Measurements from ENCODE around the gene SCMH1.
"Not testable (repeated sequence)": the region's sequence is repeated elsewhere in the genome, so short reads cannot be mapped to it uniquely, and the experiment has no call there.

The SCMH1 gene

DNA sequence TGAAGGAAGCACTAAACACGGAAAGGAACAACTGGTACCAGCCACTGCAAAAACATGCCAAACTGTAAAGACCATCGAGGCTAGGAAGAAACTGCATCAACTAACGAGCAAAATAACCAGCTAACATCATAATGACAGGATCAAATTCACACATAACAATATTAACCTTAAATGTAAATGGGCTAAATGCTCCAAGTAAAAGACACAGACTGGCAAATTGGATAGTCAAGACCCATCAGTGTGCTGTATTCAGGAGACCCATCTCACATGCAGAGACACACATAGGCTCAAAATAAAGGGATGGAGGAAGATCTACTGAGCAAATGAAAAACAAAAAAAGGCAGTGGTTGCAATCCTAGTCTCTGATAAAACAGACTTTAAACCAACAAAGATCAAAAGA, 63.9 kb downstream of the SCMH1 start:
- not testable (repeated sequence) for H3K36me3 ChIP-seq (ENCODE audit: control insufficient read depth, insufficient read depth, low read length); H3K4me3 ChIP-seq (ENCODE audit: insufficient read depth, low read depth, low read length, poor library complexity, severe bottlenecking); H3K9me3 ChIP-seq (ENCODE audit: control insufficient read depth, low read length); DNase-seq; H3K27me3 ChIP-seq (replicated peaks; ENCODE audit: control insufficient read depth, insufficient read depth, low read length, poor library complexity, severe bottlenecking); H3K27ac ChIP-seq (ENCODE audit: insufficient read depth, low read length, poor library complexity, severe bottlenecking); H3K4me1 ChIP-seq (ENCODE audit: control insufficient read depth, insufficient read depth, low read length, poor library complexity, severe bottlenecking)

- Histone ChIP-seq H3K27ac (ENCODE audit: insufficient read depth, low read length, poor library complexity, severe bottlenecking) (no peak overlapping the region), H3K27me3 (replicated peaks; ENCODE audit: control insufficient read depth, insufficient read depth, low read length, poor library complexity, severe bottlenecking) (no peaks in the 10 kb centered on the region), H3K9me3 (ENCODE audit: control insufficient read depth, low read length) (no peaks in the 10 kb centered on the region), H3K4me1 (ENCODE audit: control insufficient read depth, insufficient read depth, low read length, poor library complexity, severe bottlenecking) (no peaks in the 10 kb centered on the region), H3K4me3 (ENCODE audit: insufficient read depth, low read depth, low read length, poor library complexity, severe bottlenecking) (no peak overlapping the region), H3K36me3 (ENCODE audit: control insufficient read depth, insufficient read depth, low read length) (no peaks in the 10 kb centered on the region)
- DNase-seq: no peak
Measured at GRCh38 chr1:41175546-41175945, 66.6 kb downstream of the SCMH1 start.

DNA sequence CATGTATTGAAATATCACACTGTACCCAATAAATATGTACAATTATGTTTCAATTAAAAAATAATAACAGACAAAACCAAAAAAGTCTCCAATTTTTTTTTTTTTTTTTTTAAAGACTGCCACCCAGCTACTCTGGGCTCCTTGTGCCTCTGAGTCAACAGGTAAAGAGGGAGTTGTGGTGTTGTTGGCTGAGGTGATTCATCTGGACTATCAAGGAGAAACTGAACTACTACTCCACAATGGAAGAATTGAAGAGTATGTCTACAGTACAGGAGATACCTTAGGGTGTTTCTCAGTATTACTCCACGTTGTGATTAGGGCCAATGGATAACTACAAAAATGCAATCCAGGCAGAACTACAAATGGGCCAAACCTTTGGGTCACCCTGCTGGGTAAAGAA, 67.9 kb downstream of the SCMH1 start:
- H3K27ac ChIP-seq (ENCODE audit: insufficient read depth, low read length, poor library complexity, severe bottlenecking): no peak overlapping the region
- no peak for DNase-seq
- no peaks in the 10 kb centered on the region for H3K9me3 ChIP-seq (ENCODE audit: control insufficient read depth, low read length)
- no peaks in the 10 kb centered on the region for H3K27me3 ChIP-seq (replicated peaks; ENCODE audit: control insufficient read depth, insufficient read depth, low read length, poor library complexity, severe bottlenecking)
- no peaks in the 10 kb centered on the region for H3K36me3 ChIP-seq (ENCODE audit: control insufficient read depth, insufficient read depth, low read length)
- H3K4me3 ChIP-seq (ENCODE audit: insufficient read depth, low read depth, low read length, poor library complexity, severe bottlenecking): no peak overlapping the region
- H3K4me1 ChIP-seq (ENCODE audit: control insufficient read depth, insufficient read depth, low read length, poor library complexity, severe bottlenecking): no peaks in the 10 kb centered on the region

DNA sequence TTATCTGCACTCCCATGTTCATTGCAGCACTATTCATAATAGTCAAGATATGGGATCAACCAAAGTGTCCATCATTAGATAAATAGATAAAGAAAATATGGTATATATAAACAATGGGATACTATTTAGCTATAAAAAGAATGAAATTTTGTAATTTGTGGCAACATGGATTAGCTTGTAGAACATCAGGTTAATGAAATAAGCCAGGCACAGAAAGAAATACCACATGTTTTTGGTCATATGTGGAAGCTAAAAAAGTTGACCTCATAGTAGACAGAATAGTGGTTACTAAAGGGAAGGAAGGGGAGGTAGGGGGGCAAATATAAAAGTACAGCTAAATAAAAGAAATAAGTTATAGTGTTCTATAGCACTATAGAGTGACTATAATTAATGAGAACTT, 68.5 kb downstream of the SCMH1 start:
- no peaks in the 10 kb centered on the region for H3K4me1 ChIP-seq (ENCODE audit: control insufficient read depth, insufficient read depth, low read length, poor library complexity, severe bottlenecking)
- no peaks in the 10 kb centered on the region for H3K36me3 ChIP-seq (ENCODE audit: control insufficient read depth, insufficient read depth, low read length)
- no peak overlapping the region for H3K27ac ChIP-seq (ENCODE audit: insufficient read depth, low read length, poor library complexity, severe bottlenecking)
- no peak overlapping the region for H3K4me3 ChIP-seq (ENCODE audit: insufficient read depth, low read depth, low read length, poor library complexity, severe bottlenecking)
- no peak for DNase-seq
- no peaks in the 10 kb centered on the region for H3K27me3 ChIP-seq (replicated peaks; ENCODE audit: control insufficient read depth, insufficient read depth, low read length, poor library complexity, severe bottlenecking)
- H3K9me3 ChIP-seq (ENCODE audit: control insufficient read depth, low read length): no peaks in the 10 kb centered on the region

DNA sequence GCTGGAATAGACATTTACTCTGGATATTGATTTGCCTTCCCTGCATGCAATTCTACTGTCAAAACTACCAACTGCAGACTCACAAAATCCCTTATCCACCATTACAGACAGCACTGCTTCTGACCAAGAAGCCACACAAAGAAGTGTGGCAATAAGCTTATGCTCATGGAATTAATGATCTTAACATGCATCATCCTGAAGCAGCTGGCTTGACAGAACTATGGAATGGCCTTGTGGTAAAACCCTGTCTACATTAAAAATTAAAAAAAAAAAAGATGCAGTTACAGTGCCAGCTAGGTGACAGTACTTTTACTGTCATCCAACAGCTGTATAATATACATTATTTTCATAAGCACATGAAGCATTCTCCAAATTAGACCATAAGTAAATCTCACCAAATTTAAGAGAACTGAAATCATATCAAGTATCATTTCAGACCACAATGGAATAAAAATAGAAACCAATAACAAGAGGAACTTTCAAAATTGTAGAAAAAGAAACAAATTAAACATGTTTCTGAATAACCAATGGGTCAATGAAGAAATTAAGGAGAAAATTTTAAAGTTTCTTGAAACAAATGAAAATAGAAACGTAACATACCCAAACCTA, 70.7 kb downstream of the SCMH1 start:
- no peaks in the 10 kb centered on the region for H3K4me1 ChIP-seq (ENCODE audit: control insufficient read depth, insufficient read depth, low read length, poor library complexity, severe bottlenecking)
- no peak overlapping the region for H3K4me3 ChIP-seq (ENCODE audit: insufficient read depth, low read depth, low read length, poor library complexity, severe bottlenecking)
- H3K36me3 ChIP-seq (ENCODE audit: control insufficient read depth, insufficient read depth, low read length): no peaks in the 10 kb centered on the region
- no peak overlapping the region for H3K27ac ChIP-seq (ENCODE audit: insufficient read depth, low read length, poor library complexity, severe bottlenecking)
- H3K9me3 ChIP-seq (ENCODE audit: control insufficient read depth, low read length): no peaks in the 10 kb centered on the region
- no peak for DNase-seq
- no peaks in the 10 kb centered on the region for H3K27me3 ChIP-seq (replicated peaks; ENCODE audit: control insufficient read depth, insufficient read depth, low read length, poor library complexity, severe bottlenecking)

GRCh38 chr1:41169799-41170180, 72.3 kb downstream of the SCMH1 start:
- H3K36me3 ChIP-seq (ENCODE audit: control insufficient read depth, insufficient read depth, low read length): no peaks in the 10 kb centered on the region

DNA sequence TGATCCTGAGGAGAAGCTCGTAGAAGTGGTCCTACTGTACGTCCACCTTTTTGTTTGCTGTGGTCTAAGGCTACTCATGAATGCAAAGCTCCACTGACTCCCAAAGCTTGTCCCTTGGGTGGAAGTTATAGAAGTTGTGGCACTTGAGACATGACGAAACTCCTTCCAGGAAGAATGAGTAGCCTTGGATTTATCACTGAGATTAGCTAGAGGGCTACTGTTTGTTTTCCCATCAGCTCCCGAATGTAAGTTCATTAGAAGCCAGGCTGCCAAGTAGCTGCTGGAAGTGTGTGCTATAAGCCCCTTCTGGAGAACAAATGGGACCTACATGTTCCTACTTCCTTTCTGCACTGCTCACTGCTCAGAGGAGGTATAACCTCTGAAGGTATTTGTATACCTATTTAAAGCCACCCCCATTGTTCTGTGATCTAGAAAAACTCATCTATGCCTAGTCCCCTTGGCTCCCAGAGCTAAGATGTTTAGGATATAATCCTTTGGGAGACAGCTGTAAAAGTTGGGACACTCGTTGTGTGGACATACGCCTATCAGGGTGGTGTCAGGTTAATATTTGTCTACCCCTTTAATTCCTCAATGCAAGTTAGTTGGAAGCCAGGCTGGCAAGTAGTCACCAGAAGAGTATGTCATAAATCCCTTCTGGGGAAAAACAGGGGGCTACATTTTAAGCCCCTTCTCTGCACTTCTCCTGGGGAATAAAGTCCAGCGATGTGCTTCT, 72.9 kb downstream of the SCMH1 start:
- H3K4me3 ChIP-seq (ENCODE audit: insufficient read depth, low read depth, low read length, poor library complexity, severe bottlenecking): no peak overlapping the region
- no peaks in the 10 kb centered on the region for H3K9me3 ChIP-seq (ENCODE audit: control insufficient read depth, low read length)
- no peaks in the 10 kb centered on the region for H3K4me1 ChIP-seq (ENCODE audit: control insufficient read depth, insufficient read depth, low read length, poor library complexity, severe bottlenecking)
- no peak overlapping the region for H3K27ac ChIP-seq (ENCODE audit: insufficient read depth, low read length, poor library complexity, severe bottlenecking)
- H3K27me3 ChIP-seq (replicated peaks; ENCODE audit: control insufficient read depth, insufficient read depth, low read length, poor library complexity, severe bottlenecking): no peaks in the 10 kb centered on the region
- no peaks in the 10 kb centered on the region for H3K36me3 ChIP-seq (ENCODE audit: control insufficient read depth, insufficient read depth, low read length)
- DNase-seq: no peak

More at GRCh38 chr1:41169799-41170180, 72.3 kb downstream of the SCMH1 start:
- Histone ChIP-seq H3K9me3 (ENCODE audit: control insufficient read depth, low read length) (no peaks in the 10 kb centered on the region), H3K4me3 (ENCODE audit: insufficient read depth, low read depth, low read length, poor library complexity, severe bottlenecking) (no peak overlapping the region), H3K4me1 (ENCODE audit: control insufficient read depth, insufficient read depth, low read length, poor library complexity, severe bottlenecking) (no peaks in the 10 kb centered on the region), H3K27me3 (replicated peaks; ENCODE audit: control insufficient read depth, insufficient read depth, low read length, poor library complexity, severe bottlenecking) (no peaks in the 10 kb centered on the region), H3K27ac (ENCODE audit: insufficient read depth, low read length, poor library complexity, severe bottlenecking) (no peak overlapping the region)
- DNase-seq: no peak

GRCh38 chr1:41167667-41168066, 74.4 kb downstream of the SCMH1 start:
- no peak for DNase-seq
- H3K36me3 ChIP-seq (ENCODE audit: control insufficient read depth, insufficient read depth, low read length): no peaks in the 10 kb centered on the region
- no peaks in the 10 kb centered on the region for H3K9me3 ChIP-seq (ENCODE audit: control insufficient read depth, low read length)
- no peak overlapping the region for H3K4me3 ChIP-seq (ENCODE audit: insufficient read depth, low read depth, low read length, poor library complexity, severe bottlenecking)
- no peaks in the 10 kb centered on the region for H3K27me3 ChIP-seq (replicated peaks; ENCODE audit: control insufficient read depth, insufficient read depth, low read length, poor library complexity, severe bottlenecking)
- H3K27ac ChIP-seq (ENCODE audit: insufficient read depth, low read length, poor library complexity, severe bottlenecking): no peak overlapping the region
- H3K4me1 ChIP-seq (ENCODE audit: control insufficient read depth, insufficient read depth, low read length, poor library complexity, severe bottlenecking): no peaks in the 10 kb centered on the region

GRCh38 chr1:41164727-41165126, 77.4 kb downstream of the SCMH1 start:
- Histone ChIP-seq H3K4me3 (ENCODE audit: insufficient read depth, low read depth, low read length, poor library complexity, severe bottlenecking) (no peak overlapping the region), H3K27me3 (replicated peaks; ENCODE audit: control insufficient read depth, insufficient read depth, low read length, poor library complexity, severe bottlenecking) (no peaks in the 10 kb centered on the region), H3K4me1 (ENCODE audit: control insufficient read depth, insufficient read depth, low read length, poor library complexity, severe bottlenecking) (no peaks in the 10 kb centered on the region), H3K36me3 (ENCODE audit: control insufficient read depth, insufficient read depth, low read length) (no peaks in the 10 kb centered on the region), H3K27ac (ENCODE audit: insufficient read depth, low read length, poor library complexity, severe bottlenecking) (no peak overlapping the region), H3K9me3 (ENCODE audit: control insufficient read depth, low read length) (no peaks in the 10 kb centered on the region)
- DNase-seq: no peak

DNA sequence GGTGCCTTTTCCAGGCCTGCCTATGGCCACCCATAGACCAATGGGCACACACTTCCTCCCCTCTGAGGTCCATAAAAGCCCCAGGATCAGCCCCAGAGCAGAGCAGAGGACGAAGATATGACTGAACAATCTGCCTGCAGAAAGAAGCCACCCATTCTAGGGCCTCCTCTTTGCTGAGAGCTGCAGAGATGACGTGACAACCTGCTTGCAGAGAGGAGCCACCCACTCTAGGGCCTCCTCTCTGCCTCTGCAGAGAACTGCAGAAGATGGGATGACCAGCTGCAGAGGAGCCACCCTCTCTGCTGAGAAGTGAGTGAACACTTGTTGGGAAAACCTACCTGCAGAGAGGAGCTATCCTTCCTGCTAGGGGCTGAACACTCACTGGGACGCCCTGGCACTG, 79.7 kb downstream of the SCMH1 start:
- DNase-seq: no peak
- Histone ChIP-seq H3K36me3 (ENCODE audit: control insufficient read depth, insufficient read depth, low read length) (no peaks in the 10 kb centered on the region), H3K4me3 (ENCODE audit: insufficient read depth, low read depth, low read length, poor library complexity, severe bottlenecking) (no peak overlapping the region), H3K4me1 (ENCODE audit: control insufficient read depth, insufficient read depth, low read length, poor library complexity, severe bottlenecking) (no peaks in the 10 kb centered on the region), H3K9me3 (ENCODE audit: control insufficient read depth, low read length) (no peaks in the 10 kb centered on the region), H3K27me3 (replicated peaks; ENCODE audit: control insufficient read depth, insufficient read depth, low read length, poor library complexity, severe bottlenecking) (no peaks in the 10 kb centered on the region), H3K27ac (ENCODE audit: insufficient read depth, low read length, poor library complexity, severe bottlenecking) (no peak overlapping the region)
